ENCODE measurements around the gene TARBP1. TPM values are rescaled to one million over a fixed set of nuclear protein-coding genes. Genes with fewer than 3 reads are reported as not detected.

The TARBP1 gene
- total and polyA plus RNA-seq, 2 of the 4 experiments (the other 2 are of a cell fraction), result 10.6 to 17.7 TPM

- Histone ChIP-seq H3K9me1 (ENCODE audit: insufficient read depth, low read length) (peaks cover 2% of the 10 kb centered on the region; the same call in 1 of the 2 replicates), H3K4me3 (ENCODE audit: insufficient read depth, low read depth, low read length) (no peak overlapping the region), H3K4me1 (ENCODE audit: control insufficient read depth, insufficient read depth, low read length) (peaks cover 3% of the 10 kb centered on the region; the same call in 1 of the 2 replicates), H3K79me1 (ENCODE audit: low read depth in 1 of 2, low read length in 2 of 2) (peaks cover 6 to 10% of the 10 kb centered on the region in 2 experiments), H3K27ac (ENCODE audit: insufficient read depth, low read length) (no peak overlapping the region), H3K14ac (replicated peaks; ENCODE audit: low read depth, low read length) (no peak overlapping the region), H2AK9ac (replicated peaks; ENCODE audit: low read depth, low read length, poor library complexity) (no peak overlapping the region), H2BK20ac (ENCODE audit: low read depth, low read length) (no peak overlapping the region), H2AK5ac (ENCODE audit: low read depth, low read length) (no peak overlapping the region), H2BK120ac (ENCODE audit: low read depth, low read length) (no peak overlapping the region), H2BK5ac (ENCODE audit: low read depth, low read length, poor library complexity, severe bottlenecking) (no peak overlapping the region), H4K20me1 (ENCODE audit: insufficient read depth, low read length) (peaks cover 3% of the 10 kb centered on the region; the same call in 1 of the 2 replicates), H2AFZ (replicated peaks; ENCODE audit: low read length, poor library complexity) (no peak overlapping the region), H4K5ac (ENCODE audit: low read depth, low read length) (no peak overlapping the region), H4K91ac (ENCODE audit: insufficient read depth, low read depth, low read length) (no peak overlapping the region), H3K56ac (ENCODE audit: extremely low read depth, insufficient read depth, low read length) (no peak overlapping the region), H2BK15ac (ENCODE audit: low read depth, low read length) (no peak overlapping the region), H3K9ac (ENCODE audit: low read depth, low read length) (no peak overlapping the region), H3K18ac (ENCODE audit: low read depth, low read length) (no peak overlapping the region), H3K27me3 (ENCODE audit: control insufficient read depth, insufficient read depth, low read length) (no peaks in the 10 kb centered on the region), H3K4ac (ENCODE audit: low read depth, low read length) (no peak overlapping the region), H3K36me3 (ENCODE audit: control insufficient read depth, insufficient read depth, low read length) (0 out of 2 replicates have a peak, but pooled peaks cover 3% of the 10 kb centered on the region), H3K9me3 (ENCODE audit: control insufficient read depth, insufficient read depth, low read length) (no peaks in the 10 kb centered on the region), H4K8ac (ENCODE audit: low read depth in 2 of 2, low read length in 2 of 2) (no peak overlapping the region), H3K23ac (ENCODE audit: low read depth, low read length) (no peak overlapping the region), H3K4me2 (ENCODE audit: low read depth, low read length) (no peak overlapping the region)
- intact Hi-C loops (cut with micrococcal nuclease), result no loop called here
- ChIA-PET POLR2A (ENCODE audit: unreplicated experiment) (no interaction called here), CTCF (no interaction called here)
- no TSS peak for BruUV-seq (replicated peaks)
- DNase-seq (no peak), ATAC-seq (ENCODE audit: low read depth) (no peak)
- dilution Hi-C loops (cut with HindIII; ENCODE audit: low sequenced_read_pairs, unreplicated experiment), result no loop called here
- TF ChIP-seq POLR2A (IDR thresholded peaks at IDR 0.05; ENCODE audit: low read depth, low read length) (no peak), RFX5 (IDR thresholded peaks at IDR 0.05; ENCODE audit: low read depth, low read length) (no peak), SMC3 (IDR thresholded peaks at IDR 0.05; ENCODE audit: low read depth, low read length) (no peak), MAZ (IDR thresholded peaks at IDR 0.05; ENCODE audit: borderline replicate concordance, low read depth, low read length) (no peak), MXI1 (IDR thresholded peaks at IDR 0.05; ENCODE audit: borderline replicate concordance, low read depth, low read length) (no peak), RAD21 (IDR thresholded peaks at IDR 0.05; ENCODE audit: low read length) (no peak), FOS (IDR thresholded peaks at IDR 0.05; ENCODE audit: low read depth, low read length) (no peak), CTCF (conservative IDR thresholded peaks at IDR 0.05; ENCODE audit: low read depth, low read length) (no peak), NFE2L2 (IDR thresholded peaks at IDR 0.05; ENCODE audit: low read depth, low read length) (no peak), CEBPB (IDR thresholded peaks at IDR 0.05; ENCODE audit: low read depth, low read length) (no peak), USF2 (IDR thresholded peaks at IDR 0.05; ENCODE audit: low read depth, low read length) (no peak)
- in situ Hi-C loops (cut with MboI; ENCODE audit: low sequenced_read_pairs), result no loop called here
Observed at GRCh38 chr1:234469376-234469775, 9.6 kb downstream of the TARBP1 start.

Data from IMR-90 (cell line).